Measurements from ENCODE around the gene MVB12B. TPM values are rescaled to one million over a fixed set of nuclear protein-coding genes. Genes with fewer than 3 reads are reported as not detected.

The MVB12B gene
- total and polyA plus RNA-seq, 2 of the 8 experiments (the other 6 are each of a cell fraction or from before 2014, with no cell fraction given) = 2.6 to 5.0 TPM

GRCh38 chr9:126302730-126303129 is 23.9 kb upstream of the MVB12B start:
- H2BK20ac ChIP-seq (ENCODE audit: low read length) = no peak overlapping the region
- no peak overlapping the region for H2BK120ac ChIP-seq (replicated peaks; ENCODE audit: low read depth, low read length)
- no peaks in the 10 kb centered on the region for H3K36me3 ChIP-seq (ENCODE audit: control insufficient read depth in 2 of 4, insufficient read depth in 4 of 4, low read length in 3 of 4)
- POLR2A ChIA-PET (ENCODE audit: partially characterized antibody) = no interaction called here
- no peak overlapping the region for H2AK5ac ChIP-seq (ENCODE audit: low read depth, low read length)
- H3K4me1 ChIP-seq (replicated peaks in 1 of 4; ENCODE audit: control insufficient read depth in 3 of 4, insufficient read depth in 4 of 4, low read length in 3 of 4) = no peaks in the 10 kb centered on the region; a peak in 1 of 7 replicates
- no peak overlapping the region for H2AFZ ChIP-seq (ENCODE audit: low read length)
- H3K23ac ChIP-seq (ENCODE audit: insufficient read length) = no peak overlapping the region
- no peaks in the 10 kb centered on the region for H3K27me3 ChIP-seq (replicated peaks in 1 of 4; ENCODE audit: control insufficient read depth in 3 of 4, extremely low read depth in 1 of 4, insufficient read depth in 3 of 4, low read length in 3 of 4)
- H3K4ac ChIP-seq (replicated peaks; ENCODE audit: insufficient read length, low read depth, low read length) = no peak overlapping the region
- H2BK15ac ChIP-seq (ENCODE audit: low read length) = no peak overlapping the region
- H3K4me2 ChIP-seq (ENCODE audit: insufficient read depth in 1 of 2, low read depth in 2 of 2, low read length in 2 of 2) = no peak overlapping the region
- TF ChIP-seq RBBP5 (IDR thresholded peaks at IDR 0.05; ENCODE audit: borderline replicate concordance, low read depth, low read length) (no peak), BCL11A (IDR thresholded peaks at IDR 0.05; ENCODE audit: low read depth in 2 of 2, low read length in 2 of 2) (no peak), SAP30 (IDR thresholded peaks at IDR 0.05; ENCODE audit: insufficient read depth, insufficient replicate concordance, low read length) (no peak), POLR2A (IDR thresholded peaks at IDR 0.05; ENCODE audit: control extremely low read depth in 1 of 2, low read depth in 2 of 2, low read length in 2 of 2) (no peak), TAF1 (IDR thresholded peaks at IDR 0.05; ENCODE audit: low read depth, low read length) (no peak), USF2 (IDR thresholded peaks at IDR 0.05; ENCODE audit: low read length) (no peak), EGR1 (IDR thresholded peaks at IDR 0.05; ENCODE audit: borderline replicate concordance, low read depth, low read length) (no peak), RFX5 (IDR thresholded peaks at IDR 0.05; ENCODE audit: borderline replicate concordance, low read depth, low read length) (no peak), BRCA1 (IDR thresholded peaks at IDR 0.05; ENCODE audit: low read depth, low read length) (no peak), RXRA (IDR thresholded peaks at IDR 0.05; ENCODE audit: insufficient read depth, low read depth, low read length) (no peak)
- no peak overlapping the region for H3K18ac ChIP-seq (ENCODE audit: extremely low read depth, low read length)
- no peak overlapping the region for H3K56ac ChIP-seq (replicated peaks; ENCODE audit: insufficient read length, low read depth, low read length)
- H3K9me3 ChIP-seq (ENCODE audit: insufficient read depth in 2 of 2, low read depth in 1 of 2, low read length in 1 of 2) = no peaks in the 10 kb centered on the region
- H4K5ac ChIP-seq (ENCODE audit: insufficient read length, low read depth, low read length) = no peak overlapping the region
- H2BK5ac ChIP-seq (ENCODE audit: low read depth, low read length) = no peak overlapping the region
- H3K79me2 ChIP-seq (ENCODE audit: control insufficient read depth in 1 of 2, insufficient read depth in 2 of 2, low read length in 2 of 2) = no peaks in the 10 kb centered on the region
- H3K79me1 ChIP-seq (ENCODE audit: low read depth, low read length) = no peaks in the 10 kb centered on the region
- H3K4me3 ChIP-seq (ENCODE audit: extremely low read depth in 1 of 4, insufficient read depth in 2 of 4, low read depth in 3 of 4, low read length in 4 of 4) = no peak overlapping the region
- FAIRE-seq = no peak
- no peak overlapping the region for H4K91ac ChIP-seq (replicated peaks; ENCODE audit: insufficient read length, low read length)
- H3K9ac ChIP-seq (replicated peaks in 1 of 4; ENCODE audit: extremely low read depth in 1 of 4, low read depth in 3 of 4, low read length in 3 of 4) = no peak overlapping the region
- no peak for DNase-seq (ENCODE audit: low read depth in 1 of 2, low spot score in 2 of 2)
- 0 out of 2 replicates have a peak, but pooled peaks cover 2% of the 10 kb centered on the region for H3K23me2 ChIP-seq (ENCODE audit: low read depth, low read length)
- no peak overlapping the region for H3K14ac ChIP-seq (ENCODE audit: insufficient read length)
- 75% methylated on average over 1 of the region's 1 CpG; no CpG with 5 or more reads in 1 of the 2 experiments for WGBS, 2 experiments (ENCODE audit: extremely low coverage in 1 of 2, insufficient coverage in 1 of 2, insufficient read length in 1 of 2, insufficient replicate concordance in 2 of 2, low coverage in 1 of 2, low lambda C conversion rate in 2 of 2, missing lambda C conversion rate in 1 of 2)
- no peaks in the 10 kb centered on the region for H4K20me1 ChIP-seq (replicated peaks in 1 of 2; ENCODE audit: control insufficient read depth in 1 of 2, insufficient read depth in 2 of 2, low read length in 2 of 2)
- no peak overlapping the region for H3K27ac ChIP-seq (ENCODE audit: low read depth, low read length)
- CTCF ChIA-PET (ENCODE audit: partially characterized antibody) = interaction anchor here (0.7 to 11.5 kb wide), 22 partner anchors 8 to 299 kb away, joined by 3 to 108 read pairs (median 4); no protein-coding TSS in a partner anchor
- no peak overlapping the region for H2BK12ac ChIP-seq (ENCODE audit: low read depth, low read length)
- no peak overlapping the region for H4K8ac ChIP-seq (ENCODE audit: extremely low read depth, insufficient read depth, low read length)
